Peyer's patch (tissue), 4 donors: ENCODE data around the gene TMEM132C. TPM values are rescaled to one million over a fixed set of nuclear protein-coding genes. Genes with fewer than 3 reads are reported as not detected.

Experiments
- DNase-seq, 3 donors: peaks; one replicate each; pipeline ENCODE4 v3.0.0-alpha.2; 2017 to 2019
- H3K27ac ChIP-seq, 4 donors: fragments of 200-600 bp; sonication (generic); one replicate each; pipeline ENCODE4 v1.5.1; 2016 to 2019
- H3K27me3 ChIP-seq, 2 donors: fragments of 200-600 bp; sonication (generic); one replicate each; pipeline ENCODE4 v1.5.1; 2019
- H3K36me3 ChIP-seq, 3 donors: fragments of 200-600 bp; sonication (generic); one replicate each; pipeline ENCODE4 v1.5.1; 2016 to 2019
- H3K4me1 ChIP-seq, 4 donors: fragments of 200-600 bp; sonication (generic); one replicate each; pipeline ENCODE4 v1.5.1; 2016 to 2019
- H3K4me3 ChIP-seq, 4 donors: fragments of 200-600 bp; sonication (generic); 1 replicate in 3 of 4; 2 replicates in 1 of 4; pipeline ENCODE4 v1.5.1; 2016 to 2019; ENCODE audit warnings: mild to moderate bottlenecking in 1 of 4
- H3K9me3 ChIP-seq, 4 donors: fragments of 200-600 bp; sonication (generic); one replicate each; pipeline ENCODE4 v1.5.1; 2016 to 2019; ENCODE audit warnings: mild to moderate bottlenecking in 1 of 4
- CTCF ChIP-seq, 6 experiments: fragments of 450-650 bp in 4 of 6; fragments of 200-600 bp in 2 of 6; sonication (generic) in 1 of 6; IDR thresholded peaks; one replicate each; pipeline ENCODE4 v1.5.1; 2017 to 2019; ENCODE audit warnings: antibody characterized with exemption in 6 of 6, mild to moderate bottlenecking in 3 of 6, moderate library complexity in 1 of 6
- POLR2A ChIP-seq, 2 donors: fragments of 450-650 bp; IDR thresholded peaks; one replicate each; pipeline ENCODE4 v1.5.1; 2017; ENCODE audit warnings: antibody characterized with exemption in 2 of 2, mild to moderate bottlenecking in 2 of 2, moderate library complexity in 2 of 2
- total RNA-seq, 4 donors: library from RNA; depleted of rRNA; stranded (reverse); fragments of >200 nt; gene quantifications; one replicate each; pipeline ENCODE4 v1.1.0, GENCODE V29; 2016

Gene TMEM132C
- total RNA-seq, 4 donors from 2014 or later = 0.88 to 5.0 (median 2.0) TPM

GRCh38 chr12:128288357-128288756, 21.4 kb downstream of the TMEM132C start:
- no peaks in the 10 kb centered on the region for H3K36me3 ChIP-seq
- H3K4me3 ChIP-seq = no peak overlapping the region
- no peaks in the 10 kb centered on the region for H3K27me3 ChIP-seq
- no peaks in the 10 kb centered on the region for H3K9me3 ChIP-seq
- H3K27ac ChIP-seq = no peak overlapping the region
- no peak for DNase-seq
- TF ChIP-seq POLR2A (IDR thresholded peaks at IDR 0.05) = no peak
- no peak for TF ChIP-seq CTCF (IDR thresholded peaks at IDR 0.05)
- H3K4me1 ChIP-seq = no peaks in the 10 kb centered on the region

GRCh38 chr12:128288896-128289295, 21.9 kb downstream of the TMEM132C start:
- TF ChIP-seq CTCF (IDR thresholded peaks at IDR 0.05) = no peak
- no peak for TF ChIP-seq POLR2A (IDR thresholded peaks at IDR 0.05)
- Histone ChIP-seq H3K27ac (no peak overlapping the region), H3K4me3 (no peak overlapping the region), H3K27me3 (no peaks in the 10 kb centered on the region), H3K36me3 (no peaks in the 10 kb centered on the region), H3K9me3 (no peaks in the 10 kb centered on the region), H3K4me1 (no peaks in the 10 kb centered on the region)
- no peak for DNase-seq

GRCh38 chr12:128290938-128291337, 24.0 kb downstream of the TMEM132C start:
- DNase-seq = no peak
- H3K36me3 ChIP-seq = no peaks in the 10 kb centered on the region
- no peaks in the 10 kb centered on the region for H3K27me3 ChIP-seq
- no peaks in the 10 kb centered on the region for H3K9me3 ChIP-seq
- no peak overlapping the region for H3K4me3 ChIP-seq
- TF ChIP-seq CTCF (IDR thresholded peaks at IDR 0.05) (no peak), POLR2A (IDR thresholded peaks at IDR 0.05) (no peak)
- no peaks in the 10 kb centered on the region for H3K4me1 ChIP-seq
- H3K27ac ChIP-seq = no peak overlapping the region

GRCh38 chr12:128298091-128298748, 31.2 kb downstream of the TMEM132C start:
- no peak overlapping the region for H3K4me3 ChIP-seq
- H3K27me3 ChIP-seq = no peaks in the 10 kb centered on the region
- no peaks in the 10 kb centered on the region for H3K9me3 ChIP-seq
- H3K36me3 ChIP-seq = no peaks in the 10 kb centered on the region
- no peak for TF ChIP-seq POLR2A (IDR thresholded peaks at IDR 0.05)
- no peak for TF ChIP-seq CTCF (IDR thresholded peaks at IDR 0.05)
- no peak for DNase-seq
- H3K27ac ChIP-seq = no peak overlapping the region
- H3K4me1 ChIP-seq = no peaks in the 10 kb centered on the region

- Histone ChIP-seq H3K36me3 (no peaks in the 10 kb centered on the region), H3K4me1 (no peaks in the 10 kb centered on the region), H3K4me3 (no peak overlapping the region), H3K27ac (no peak overlapping the region), H3K9me3 (no peaks in the 10 kb centered on the region), H3K27me3 (no peaks in the 10 kb centered on the region)
- TF ChIP-seq POLR2A (IDR thresholded peaks at IDR 0.05) (no peak), CTCF (IDR thresholded peaks at IDR 0.05) (no peak)
- DNase-seq = no peak
Observed at GRCh38 chr12:128305336-128305892, 38.4 kb downstream of the TMEM132C start.
